NCI-H748 treated with DMSO at 0.1 percent for 48 hours (cell line): ENCODE results near the gene ST8SIA2.

Experiments
- DNase-seq: peaks from one replicate; lab custom pipeline; 2025; lab: John Stamatoyannopoulos, UW

The ST8SIA2 gene

GRCh38 chr15:92494806-92495336 is 101.2 kb downstream of the ST8SIA2 start:
- DNase-seq: no peak

DNA sequence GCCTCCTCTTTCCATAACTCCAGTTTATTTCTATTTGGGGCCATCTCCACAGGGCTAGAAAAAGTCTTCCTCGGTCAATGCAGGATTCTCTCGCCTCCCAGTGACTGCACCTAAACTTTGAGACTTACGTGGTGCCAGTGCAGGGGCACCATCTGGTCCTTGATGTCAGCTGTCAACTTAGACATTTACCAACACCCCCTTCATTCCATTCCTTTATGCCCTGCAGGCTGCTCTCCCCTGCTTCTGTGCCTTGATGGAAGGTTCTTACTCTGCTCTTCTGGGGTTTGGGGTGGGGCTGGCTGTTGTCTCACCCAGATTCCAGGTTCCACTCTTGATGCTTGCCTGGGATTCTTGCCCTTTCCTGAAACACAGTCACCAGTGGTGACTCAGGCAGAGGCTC is 101.8 kb downstream of the ST8SIA2 start:
- no peak for DNase-seq

DNA sequence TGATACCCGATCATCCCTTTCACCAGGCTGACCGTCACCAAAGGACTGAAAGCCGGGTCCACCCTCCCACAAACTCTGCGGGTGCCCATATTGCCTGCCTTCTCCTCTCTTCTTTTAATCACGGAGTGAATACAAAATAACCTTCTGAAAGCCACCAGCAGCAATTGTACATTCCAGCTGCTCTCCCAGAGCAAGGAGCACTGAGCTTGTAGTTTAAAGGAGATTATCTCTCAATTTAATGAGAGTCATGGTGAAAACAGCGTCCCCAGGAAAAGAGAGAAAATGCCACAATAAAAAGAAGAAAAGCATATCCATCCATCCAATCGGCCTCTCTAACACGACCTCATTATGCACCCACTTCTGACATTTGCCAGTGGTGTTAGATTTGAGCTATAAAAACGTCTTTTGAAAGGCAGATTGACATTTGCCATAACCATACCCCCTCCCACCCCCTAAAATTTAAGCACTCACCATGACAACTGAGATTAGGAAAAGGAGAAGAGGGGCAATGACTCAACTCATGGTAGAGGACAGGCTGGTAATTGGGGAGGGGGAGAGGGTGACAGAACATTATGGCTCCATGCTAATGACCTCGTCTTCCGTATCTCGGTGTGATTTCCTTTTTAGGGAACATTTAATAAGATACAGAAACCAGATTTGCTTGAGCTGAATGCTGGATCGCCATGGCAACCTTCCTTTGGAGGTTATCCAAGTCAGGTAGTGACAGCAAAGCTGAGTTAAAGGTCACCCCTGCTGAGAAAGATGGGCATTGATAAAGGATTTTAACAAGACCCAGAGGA is 106.2 kb downstream of the ST8SIA2 start:
- no peak for DNase-seq

GRCh38 chr15:92502336-92502735 is 108.7 kb downstream of the ST8SIA2 start:
- no peak for DNase-seq

- DNase-seq: no peak
Measured at GRCh38 chr15:92502930-92503857, 109.5 kb downstream of the ST8SIA2 start.

DNA sequence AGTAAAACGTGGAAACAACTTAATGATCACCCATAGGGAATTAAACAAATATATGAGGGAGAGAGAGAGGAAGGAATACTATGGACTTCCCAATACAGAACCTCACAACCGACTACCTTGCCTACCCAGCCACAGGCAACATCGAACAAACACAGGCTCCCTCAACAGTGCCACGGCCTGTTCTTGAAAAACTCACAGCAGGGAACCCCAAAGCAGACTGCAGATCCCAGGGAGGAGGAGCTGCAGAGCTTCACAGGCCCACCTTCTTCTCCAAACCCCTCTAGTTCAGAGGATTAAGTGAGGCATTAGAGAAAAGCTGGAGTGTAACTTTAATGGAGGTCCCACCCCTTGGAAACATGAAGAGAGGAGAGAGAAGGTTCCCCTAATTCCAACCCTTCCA is 110.2 kb downstream of the ST8SIA2 start:
- DNase-seq: no peak

- no peak for DNase-seq
Measured at GRCh38 chr15:92505611-92506010, 111.9 kb downstream of the ST8SIA2 start.

- DNase-seq: no peak
Measured at GRCh38 chr15:92506506-92506905, 112.8 kb downstream of the ST8SIA2 start.

GRCh38 chr15:92510163-92510882 is 116.6 kb downstream of the ST8SIA2 start:
- DNase-seq: no peak
